Endothelial cell of umbilical vein (primary cell): ENCODE measurements around the gene INO80B. TPM values are rescaled to one million over a fixed set of nuclear protein-coding genes. Genes with fewer than 3 reads are reported as not detected.

Source experiments
- BruUV-seq: library from RNA; stranded (reverse); fragments of 400-500 nt; replicated peaks from 2 replicates; lab custom pipeline; 2021; lab: Mats Ljungman, UMichigan
- CTCF ChIA-PET: fragments of 300-600, 350-600 bp; sonication (Branson Sonifier 250); formaldehyde crosslinking; loops from one replicate; lab custom pipeline; 2021; ENCODE audit warnings: antibody characterized with exemption, inconsistent platforms; lab: Charles Lee
- POLR2A ChIA-PET: fragments of 300-600, 350-600 bp; sonication (Branson Sonifier 250); formaldehyde crosslinking; loops from one replicate; lab custom pipeline; 2021; ENCODE audit warnings: antibody characterized with exemption, inconsistent platforms; lab: Charles Lee
- DNase-seq: peaks from one replicate; pipeline ENCODE4 v3.0.0-alpha.2; 2011; ENCODE audit warnings: low read depth, low spot score
- FAIRE-seq: peaks from 2 replicates; lab custom pipeline; 2011; peaks lifted over from hg19 to GRCh38; lab: Jason Lieb, UNC
- H2AFZ ChIP-seq: 2 replicates; pipeline ENCODE4 v1.6.0; 2012; ENCODE audit warnings: low read depth, low read length, control low read depth, inconsistent platforms
- H3K27ac ChIP-seq: 2 replicates; pipeline ENCODE4 v1.5.1; 2011; ENCODE audit warnings: low read depth, mild to moderate bottlenecking, control low read depth, low read length, moderate library complexity; ENCODE audit not compliant: insufficient read depth
- H3K27me3 ChIP-seq, 2 experiments: 2 replicates each; pipeline versions ENCODE4 v1.6.0 to v1.6.1; 2011; ENCODE audit warnings: low read length in 2 of 2, mixed read lengths in 1 of 2; ENCODE audit not compliant: control insufficient read depth in 2 of 2, insufficient read depth in 2 of 2
- H3K36me3 ChIP-seq, 2 experiments: 2 replicates in 1 of 2; 3 replicates in 1 of 2; pipeline ENCODE4 v1.5.1; 2011; ENCODE audit warnings: low read length in 2 of 2, mild to moderate bottlenecking in 1 of 2, moderate library complexity in 1 of 2; ENCODE audit not compliant: control insufficient read depth in 2 of 2, insufficient read depth in 2 of 2; ENCODE audit errors: extremely low read depth in 1 of 2
- H3K4me1 ChIP-seq: 3 replicates; pipeline ENCODE4 v1.5.1; 2011; ENCODE audit warnings: mild to moderate bottlenecking, low read length; ENCODE audit not compliant: control insufficient read depth, insufficient read depth; ENCODE audit errors: extremely low read depth
- H3K4me2 ChIP-seq: 2 replicates; pipeline ENCODE4 v1.6.1; 2011; ENCODE audit warnings: low read length, control low read depth, mixed read lengths; ENCODE audit not compliant: insufficient read depth
- H3K4me3 ChIP-seq, 3 experiments: fragments of 200-600 bp in 1 of 3; sonication (generic), shearing (Covaris generic) in 1 of 3; replicated peaks in 1 of 3; 2 replicates each; pipeline ENCODE4 v1.5.1; 2011 to 2016; ENCODE audit warnings: control low read depth in 3 of 3, low read length in 3 of 3, mild to moderate bottlenecking in 2 of 3, inconsistent platforms in 1 of 3, low read depth in 1 of 3, moderate library complexity in 1 of 3; ENCODE audit not compliant: insufficient read depth in 1 of 3
- H3K79me2 ChIP-seq: 2 replicates; pipeline ENCODE4 v1.6.0; 2012; ENCODE audit warnings: low read length, inconsistent platforms; ENCODE audit not compliant: control insufficient read depth, insufficient read depth
- H3K9ac ChIP-seq: replicated peaks from 2 replicates; pipeline ENCODE3; 2011; ENCODE audit warnings: low read length, control low read depth; ENCODE audit not compliant: insufficient read depth; ENCODE audit errors: extremely low read depth
- H3K9me1 ChIP-seq: replicated peaks from 3 replicates; pipeline ENCODE4 v1.6.0; 2011; ENCODE audit warnings: mild to moderate bottlenecking, low read length; ENCODE audit not compliant: control insufficient read depth, insufficient read depth; ENCODE audit errors: extremely low read depth
- H3K9me3 ChIP-seq: replicated peaks from 2 replicates; pipeline ENCODE4 v1.5.1; 2012; ENCODE audit warnings: low read length, inconsistent platforms; ENCODE audit not compliant: control insufficient read depth, insufficient read depth
- H4K20me1 ChIP-seq: replicated peaks from 2 replicates; pipeline ENCODE3; 2011; ENCODE audit warnings: mild to moderate bottlenecking, low read length; ENCODE audit not compliant: control insufficient read depth, insufficient read depth; ENCODE audit errors: extremely low read depth
- EZH2 ChIP-seq: IDR thresholded peaks from 2 replicates; pipeline ENCODE4 v1.6.1; 2012; ENCODE audit warnings: borderline replicate concordance, low read depth, mild to moderate bottlenecking, moderate library complexity, low read length, inconsistent platforms; ENCODE audit not compliant: severe bottlenecking
- FOS ChIP-seq: IDR thresholded peaks from 2 replicates; pipeline ENCODE4 v1.6.1; 2011; ENCODE audit warnings: mild to moderate bottlenecking, low read length, moderate library complexity, borderline replicate concordance; ENCODE audit not compliant: insufficient read depth
- GATA2 ChIP-seq: IDR thresholded peaks from 2 replicates; pipeline ENCODE4 v1.7.0; 2011; ENCODE audit warnings: low read depth, mild to moderate bottlenecking, moderate library complexity, mixed read lengths, low read length; ENCODE audit not compliant: insufficient read length, insufficient read depth
- JUN ChIP-seq: IDR thresholded peaks from 2 replicates; pipeline ENCODE4 v1.6.1; 2011; ENCODE audit warnings: borderline replicate concordance, low read depth; ENCODE audit not compliant: insufficient read length, insufficient read depth
- MYC ChIP-seq: IDR thresholded peaks from one replicate; pipeline ENCODE4 v1.6.1; 2011; ENCODE audit warnings: mild to moderate bottlenecking, low read depth, low read length
- POLR2A ChIP-seq: IDR thresholded peaks from 2 replicates; pipeline ENCODE4 v1.6.1; 2012; ENCODE audit warnings: low read depth, mild to moderate bottlenecking, control low read depth, low read length
- POLR2AphosphoS5 ChIP-seq: IDR thresholded peaks from 2 replicates; pipeline ENCODE4 v1.6.1; 2012; ENCODE audit warnings: low read depth, mild to moderate bottlenecking, control low read depth, low read length, moderate library complexity; ENCODE audit not compliant: insufficient read depth
- dilution Hi-C: fragments of 300-500 bp; cut with MboI; formaldehyde crosslinking; loops from one replicate; pipeline ENCODE4 v1.15.0; 2019; ENCODE audit warnings: low sequenced_read_pairs; ENCODE audit not compliant: extremely low pct_ligation_motif_present
- intact Hi-C: fragments of 100-400 bp; cut with micrococcal nuclease; formaldehyde crosslinking; loops from one replicate; pipeline ENCODE4 v1.10.0; 2022
- polyA plus RNA-seq, 4 experiments: library from polyadenylated mRNA; depleted of rRNA in 3 of 4; stranded (reverse) in 3 of 4; unstranded in 1 of 4; fragments of >200 nt; gene quantifications; 2 replicates each; pipeline versions ENCODE4 v1.2.1 to v1.2.3, GENCODE V29; 2011 to 2012; ENCODE audit warnings: missing spikeins in 1 of 4
- total RNA-seq: library from RNA; stranded (reverse); gene quantifications from 2 replicates; pipeline ENCODE4 v1.2.3, GENCODE V29; 2021
- TF ChIP-seq, protein P1 (sequence below): IDR thresholded peaks from 2 replicates; pipeline ENCODE4 v1.6.1; 2011; ENCODE audit not compliant: insufficient read depth, insufficient read length
- TF ChIP-seq, protein P2 (sequence below), 2 donors: IDR thresholded peaks; 1 replicate in 1 of 2; 2 replicates in 1 of 2; pipeline ENCODE4 v1.5.1; 2011; ENCODE audit warnings: low read length in 2 of 2, mild to moderate bottlenecking in 2 of 2, moderate library complexity in 2 of 2, control low read depth in 1 of 2, inconsistent platforms in 1 of 2, low read depth in 1 of 2; ENCODE audit not compliant: insufficient read depth in 1 of 2; ENCODE audit errors: extremely low read depth in 1 of 2

INO80B gene
- total and polyA plus RNA-seq, 2 donors (not counting 3 experiments of a cell fraction or from before 2014, with no cell fraction given), result 15.1 to 24.2 TPM

DNA sequence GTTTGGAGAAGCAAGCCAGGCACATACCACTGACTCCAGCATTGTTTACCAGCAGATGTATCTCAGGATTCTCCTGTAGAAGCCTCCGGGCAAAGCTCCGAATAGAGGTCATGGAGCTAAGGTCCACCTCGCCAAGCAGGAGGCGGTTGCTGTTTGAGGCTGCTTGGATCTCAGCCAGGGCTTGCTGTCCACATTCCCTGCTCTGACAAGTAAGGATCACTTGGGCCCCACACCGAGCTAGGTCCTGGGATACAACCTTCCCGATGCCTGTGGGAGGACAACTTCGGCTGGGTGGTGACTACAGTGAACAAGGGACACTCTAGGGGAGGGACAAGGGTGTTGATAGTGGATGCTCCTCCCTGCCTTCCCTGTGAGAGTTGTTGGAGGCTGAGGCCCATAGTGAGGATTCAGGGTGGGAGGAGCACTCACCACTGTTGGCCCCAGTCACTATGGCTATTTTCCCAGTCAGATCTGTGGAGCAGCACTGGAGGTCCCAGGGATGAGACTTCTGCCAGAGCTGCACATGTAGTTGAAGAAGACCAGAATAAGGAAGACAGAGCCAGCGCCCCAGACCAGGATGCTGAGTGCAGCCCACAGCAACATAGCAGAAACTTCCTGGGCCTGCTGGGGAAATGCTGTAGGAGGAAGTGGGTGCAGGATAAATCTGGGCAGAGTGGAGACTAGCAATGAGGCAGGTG is 41.7 kb upstream of the INO80B start:
- Histone ChIP-seq H3K36me3 (no peaks in the 10 kb centered on the region), H3K27ac (no peak overlapping the region), H4K20me1 (no peaks in the 10 kb centered on the region), H3K4me3 (no peak overlapping the region), H3K9ac (no peak overlapping the region), H3K9me1 (no peaks in the 10 kb centered on the region), H3K9me3 (no peaks in the 10 kb centered on the region), H3K4me2 (no peak overlapping the region), H3K27me3 (peaks cover 33 to 35% of the 10 kb centered on the region in 2 experiments), H3K79me2 (no peaks in the 10 kb centered on the region), H2AFZ (no peak overlapping the region), H3K4me1 (peaks cover 6% of the 10 kb centered on the region)
- no TSS peak for BruUV-seq
- dilution Hi-C loops, result no loop called here
- FAIRE-seq (no peak), DNase-seq (no peak)
- ChIA-PET POLR2A (no interaction called here), CTCF (no interaction called here)
- TF ChIP-seq POLR2AphosphoS5, result no peak
- TF ChIP-seq MYC, result no peak
- TF ChIP-seq, protein P1, sequence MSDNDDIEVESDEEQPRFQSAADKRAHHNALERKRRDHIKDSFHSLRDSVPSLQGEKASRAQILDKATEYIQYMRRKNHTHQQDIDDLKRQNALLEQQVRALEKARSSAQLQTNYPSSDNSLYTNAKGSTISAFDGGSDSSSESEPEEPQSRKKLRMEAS, result no peak
- TF ChIP-seq POLR2A, result no peak
- no peak for TF ChIP-seq JUN
- no peak for TF ChIP-seq FOS
- no peak for TF ChIP-seq EZH2
- TF ChIP-seq GATA2, result no peak
- TF ChIP-seq, protein P2, sequence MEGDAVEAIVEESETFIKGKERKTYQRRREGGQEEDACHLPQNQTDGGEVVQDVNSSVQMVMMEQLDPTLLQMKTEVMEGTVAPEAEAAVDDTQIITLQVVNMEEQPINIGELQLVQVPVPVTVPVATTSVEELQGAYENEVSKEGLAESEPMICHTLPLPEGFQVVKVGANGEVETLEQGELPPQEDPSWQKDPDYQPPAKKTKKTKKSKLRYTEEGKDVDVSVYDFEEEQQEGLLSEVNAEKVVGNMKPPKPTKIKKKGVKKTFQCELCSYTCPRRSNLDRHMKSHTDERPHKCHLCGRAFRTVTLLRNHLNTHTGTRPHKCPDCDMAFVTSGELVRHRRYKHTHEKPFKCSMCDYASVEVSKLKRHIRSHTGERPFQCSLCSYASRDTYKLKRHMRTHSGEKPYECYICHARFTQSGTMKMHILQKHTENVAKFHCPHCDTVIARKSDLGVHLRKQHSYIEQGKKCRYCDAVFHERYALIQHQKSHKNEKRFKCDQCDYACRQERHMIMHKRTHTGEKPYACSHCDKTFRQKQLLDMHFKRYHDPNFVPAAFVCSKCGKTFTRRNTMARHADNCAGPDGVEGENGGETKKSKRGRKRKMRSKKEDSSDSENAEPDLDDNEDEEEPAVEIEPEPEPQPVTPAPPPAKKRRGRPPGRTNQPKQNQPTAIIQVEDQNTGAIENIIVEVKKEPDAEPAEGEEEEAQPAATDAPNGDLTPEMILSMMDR (IDR thresholded peaks at IDR 0.05; ENCODE audit: extremely low read depth in 1 of 2, insufficient read depth in 1 of 2, low read depth in 1 of 2, low read length in 2 of 2), result no peak
- intact Hi-C loops, result no loop called here
